HG02981 (cell line): Measurements from ENCODE around the gene C17orf114.

Experiments used
- ATAC-seq: cut with Tn5 transposase; IDR thresholded peaks from one replicate; pipeline ENCODE4 v1.9.1; 2021; ENCODE audit warnings: mild to moderate bottlenecking, moderate library complexity; ENCODE audit not compliant: unreplicated experiment

Gene C17orf114

GRCh38 chr17:4823373-4824089 lies 21.4 kb upstream of the C17orf114 start:
- no peak for ATAC-seq

GRCh38 chr17:4822835-4823234 lies 20.7 kb upstream of the C17orf114 start:
- ATAC-seq = no peak

- no peak for ATAC-seq
Measured at GRCh38 chr17:4818276-4818675, 16.1 kb upstream of the C17orf114 start.

GRCh38 chr17:4816826-4817225 lies 14.7 kb upstream of the C17orf114 start:
- no peak for ATAC-seq

GRCh38 chr17:4815043-4815675 lies 13.0 kb upstream of the C17orf114 start:
- no peak for ATAC-seq

- ATAC-seq = no peak
Measured at GRCh38 chr17:4812690-4813089, 10.6 kb upstream of the C17orf114 start.

- no peak for ATAC-seq
Measured at GRCh38 chr17:4811471-4811870, 9.3 kb upstream of the C17orf114 start.

GRCh38 chr17:4810696-4811290 lies 8.7 kb upstream of the C17orf114 start:
- ATAC-seq = no peak

- no peak for ATAC-seq
Measured at GRCh38 chr17:4808378-4808767, 6.2 kb upstream of the C17orf114 start.

- ATAC-seq = no peak
Measured at GRCh38 chr17:4807605-4808377, 5.7 kb upstream of the C17orf114 start.

GRCh38 chr17:4806777-4807604 lies 4.9 kb upstream of the C17orf114 start, which contains the start of gene PLD2:
Gene PLD2 (plus strand): TSS chr17:4807152. CDS start chr17:4807773, 621 bp downstream.
- ATAC-seq = peak; percentile 86

GRCh38 chr17:4806456-4806776 lies 4.3 kb upstream of the C17orf114 start:
- no peak for ATAC-seq

GRCh38 chr17:4800462-4801196 lies 1.5 kb downstream of the C17orf114 start:
- ATAC-seq = no peak

- no peak for ATAC-seq
Measured at GRCh38 chr17:4796552-4796920, 5.6 kb downstream of the C17orf114 start.

GRCh38 chr17:4795168-4795567 lies 7.0 kb downstream of the C17orf114 start:
- no peak for ATAC-seq

GRCh38 chr17:4790705-4791088 lies 11.4 kb downstream of the C17orf114 start:
- ATAC-seq = no peak

GRCh38 chr17:4789951-4790704 lies 12.0 kb downstream of the C17orf114 start:
- ATAC-seq = peak; percentile 81

GRCh38 chr17:4789701-4789950 lies 12.5 kb downstream of the C17orf114 start:
- ATAC-seq = no peak

GRCh38 chr17:4788807-4789700 lies 13.1 kb downstream of the C17orf114 start, which contains the start of gene GLTPD2:
Gene GLTPD2 (plus strand): TSS chr17:4788964. CDS start chr17:4789012, 48 bp downstream.
- ATAC-seq = no peak
